RWPE1 (cell line): ENCODE measurements around the gene ACTC1.

ENCODE experiments used
- CTCF ChIA-PET: fragments of 350-600 bp; sonication (Branson Sonifier 250); formaldehyde crosslinking; extraction: SDS; loops from one replicate; lab custom pipeline; 2021; lab: Yijun Ruan, JAX
- POLR2A ChIA-PET: fragments of 400-600 bp; formaldehyde crosslinking; extraction: SDS; loops from one replicate; lab custom pipeline; 2020; ENCODE audit warnings: antibody characterized with exemption; ENCODE audit not compliant: low non-redundant PET; lab: Yijun Ruan, JAX
- DNase-seq: peaks from one replicate; pipeline ENCODE4 v3.0.0; 2012; ENCODE audit warnings: low spot score
- H3K27ac ChIP-seq: fragments of 450-650 bp; 2 replicates; pipeline ENCODE4 v1.5.1; 2017
- CTCF ChIP-seq: fragments of 450-650 bp; conservative IDR thresholded peaks from 2 replicates; pipeline ENCODE4 v1.5.1; 2017; ENCODE audit warnings: low read depth, mild to moderate bottlenecking

ACTC1 gene

DNA sequence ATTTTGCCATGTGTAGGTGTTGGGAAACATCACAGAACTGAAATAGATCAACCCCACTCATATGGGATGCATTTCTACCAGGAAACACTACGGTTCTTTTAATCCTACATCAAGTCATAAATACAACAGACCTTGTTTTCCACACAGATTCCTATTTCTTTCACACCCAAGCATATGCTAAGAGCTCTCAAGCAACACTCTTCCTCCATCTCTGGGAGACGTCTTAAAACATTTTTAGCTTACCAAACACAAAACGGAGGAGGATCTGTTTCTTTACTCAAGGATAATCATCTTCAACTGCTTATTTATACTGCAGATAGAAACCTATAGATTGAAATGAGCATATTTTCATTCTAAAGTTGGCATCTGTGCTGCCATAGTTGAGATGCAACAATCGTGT, 45.7 kb downstream of the ACTC1 start:
- no peak overlapping the region for H3K27ac ChIP-seq
- ChIA-PET POLR2A (no interaction called here), CTCF (interaction anchor here (0.5 kb wide), 1 partner anchor 77 kb away, joined by 3 read pairs; no protein-coding TSS in a partner anchor)
- DNase-seq: no peak
- no peak for TF ChIP-seq CTCF
